HEK293T (cell line): ENCODE measurements around the gene ZNF778.
"Not testable (repeated sequence)": the region's sequence is repeated elsewhere in the genome, so short reads cannot be mapped to it uniquely, and the experiment has no call there.

Experiments
- CTCF ChIA-PET: fragments of 350-600 bp; formaldehyde crosslinking; extraction: SDS; loops from one replicate; lab custom pipeline; 2021; ENCODE audit warnings: antibody characterized with exemption, inconsistent platforms; lab: Yijun Ruan, JAX
- POLR2A ChIA-PET: fragments of 350-600 bp; formaldehyde crosslinking; extraction: SDS; loops from one replicate; lab custom pipeline; 2020; ENCODE audit warnings: antibody characterized with exemption, inconsistent platforms; lab: Yijun Ruan, JAX
- DNase-seq: peaks from one replicate; pipeline ENCODE4 v3.0.0; 2012; ENCODE audit warnings: mixed read lengths; ENCODE audit errors: extremely low spot score
- ARNT ChIP-seq: fragments of 450-650 bp; IDR thresholded peaks from 2 replicates; pipeline ENCODE4 v1.6.1; 2017; ENCODE audit warnings: mild to moderate bottlenecking
- BHLHE40 ChIP-seq: fragments of 450-650 bp; IDR thresholded peaks from 2 replicates; pipeline ENCODE4 v1.6.1; 2016; ENCODE audit warnings: mild to moderate bottlenecking, moderate library complexity, borderline replicate concordance
- CTBP1 ChIP-seq: fragments of 450-650 bp; IDR thresholded peaks from 2 replicates; pipeline ENCODE4 v1.6.1; 2016; ENCODE audit warnings: borderline replicate concordance
- ELF4 ChIP-seq: fragments of 450-650 bp; IDR thresholded peaks from 2 replicates; pipeline ENCODE4 v1.6.1; 2017; ENCODE audit warnings: antibody characterized with exemption
- FOXA1 ChIP-seq: fragments of 450-650 bp; IDR thresholded peaks from 2 replicates; pipeline ENCODE4 v1.6.1; 2016; ENCODE audit warnings: mild to moderate bottlenecking
- FOXK2 ChIP-seq: fragments of 450-650 bp; IDR thresholded peaks from 2 replicates; pipeline ENCODE4 v1.6.1; 2016; ENCODE audit warnings: mild to moderate bottlenecking
- FOXM1 ChIP-seq: fragments of 450-650 bp; IDR thresholded peaks from 2 replicates; pipeline ENCODE4 v1.6.1; 2017; ENCODE audit warnings: mild to moderate bottlenecking, borderline replicate concordance
- HDGF ChIP-seq: fragments of 450-650 bp; IDR thresholded peaks from 2 replicates; pipeline ENCODE4 v1.6.1; 2017; ENCODE audit warnings: antibody characterized with exemption, borderline replicate concordance
- L3MBTL2 ChIP-seq: fragments of 450-650 bp; conservative IDR thresholded peaks from 2 replicates; pipeline ENCODE4 v1.6.1; 2016; ENCODE audit warnings: mild to moderate bottlenecking
- LEF1 ChIP-seq: fragments of 450-650 bp; IDR thresholded peaks from 2 replicates; pipeline ENCODE4 v1.6.1; 2017; ENCODE audit warnings: mild to moderate bottlenecking, borderline replicate concordance
- NFRKB ChIP-seq: fragments of 450-650 bp; IDR thresholded peaks from 2 replicates; pipeline ENCODE4 v1.6.1; 2016; ENCODE audit warnings: mild to moderate bottlenecking, moderate library complexity
- SP1 ChIP-seq: fragments of 450-650 bp; IDR thresholded peaks from 2 replicates; pipeline ENCODE4 v1.6.1; 2017
- SUZ12 ChIP-seq: fragments of 450-650 bp; IDR thresholded peaks from 2 replicates; pipeline ENCODE4 v1.6.1; 2016; ENCODE audit warnings: mild to moderate bottlenecking
- TARDBP ChIP-seq: fragments of 450-650 bp; IDR thresholded peaks from 2 replicates; pipeline ENCODE4 v1.6.1; 2016
- ZNF384 ChIP-seq: fragments of 450-650 bp; IDR thresholded peaks from 2 replicates; pipeline ENCODE4 v1.6.1; 2016
- TF ChIP-seq, protein P1 (sequence below): fragments of 450-650 bp; IDR thresholded peaks from 2 replicates; pipeline ENCODE4 v1.6.1; 2016

ZNF778 gene

DNA sequence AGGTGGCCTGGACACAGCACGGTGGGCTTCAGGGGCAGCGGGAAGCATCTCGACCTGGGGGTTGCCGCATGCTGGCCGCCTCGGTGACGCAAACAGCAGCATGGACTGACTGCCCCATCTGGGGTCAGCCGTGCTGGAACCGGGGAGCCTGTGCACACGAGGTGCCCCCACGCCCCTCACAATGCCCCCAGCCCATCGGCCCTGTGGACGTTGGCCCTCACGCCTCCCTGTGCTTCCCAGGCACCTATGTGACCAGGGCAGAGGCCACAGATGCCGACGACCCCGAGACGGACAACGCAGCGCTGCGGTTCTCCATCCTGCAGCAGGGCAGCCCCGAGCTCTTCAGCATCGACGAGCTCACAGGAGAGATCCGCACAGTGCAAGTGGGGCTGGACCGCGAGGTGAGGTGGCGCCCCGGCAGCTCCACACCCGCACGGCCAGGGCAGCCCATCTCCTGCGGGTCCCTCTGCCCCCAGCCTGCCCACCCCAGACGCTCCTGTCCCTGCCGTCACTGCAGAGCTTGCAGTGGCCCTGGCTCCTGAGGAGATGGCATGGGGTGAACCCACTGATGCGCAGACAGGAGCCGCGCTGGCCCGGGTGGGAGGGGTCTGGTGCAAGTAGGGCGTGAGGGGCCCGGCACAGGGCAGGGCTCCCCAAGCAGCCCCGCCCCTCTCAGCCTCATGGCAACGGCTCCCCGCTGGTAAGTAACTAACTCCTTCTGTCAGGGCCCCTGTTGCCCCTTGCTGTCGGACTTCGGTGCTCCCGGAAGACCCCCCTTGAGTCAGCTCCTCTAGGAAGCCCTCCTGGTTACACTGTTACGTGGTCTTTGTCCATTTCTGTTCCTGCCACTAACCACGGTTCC lies 32.3 kb upstream of the ZNF778 start:
- TF ChIP-seq FOXM1 = no peak
- no peak for TF ChIP-seq CTBP1
- no peak for TF ChIP-seq NFRKB
- TF ChIP-seq ZNF384 = no peak
- TF ChIP-seq TARDBP = no peak
- TF ChIP-seq BHLHE40 = no peak
- TF ChIP-seq FOXK2 = no peak
- no peak for TF ChIP-seq SP1
- ChIA-PET POLR2A (no interaction called here), CTCF (no interaction called here)
- DNase-seq = no peak

DNA sequence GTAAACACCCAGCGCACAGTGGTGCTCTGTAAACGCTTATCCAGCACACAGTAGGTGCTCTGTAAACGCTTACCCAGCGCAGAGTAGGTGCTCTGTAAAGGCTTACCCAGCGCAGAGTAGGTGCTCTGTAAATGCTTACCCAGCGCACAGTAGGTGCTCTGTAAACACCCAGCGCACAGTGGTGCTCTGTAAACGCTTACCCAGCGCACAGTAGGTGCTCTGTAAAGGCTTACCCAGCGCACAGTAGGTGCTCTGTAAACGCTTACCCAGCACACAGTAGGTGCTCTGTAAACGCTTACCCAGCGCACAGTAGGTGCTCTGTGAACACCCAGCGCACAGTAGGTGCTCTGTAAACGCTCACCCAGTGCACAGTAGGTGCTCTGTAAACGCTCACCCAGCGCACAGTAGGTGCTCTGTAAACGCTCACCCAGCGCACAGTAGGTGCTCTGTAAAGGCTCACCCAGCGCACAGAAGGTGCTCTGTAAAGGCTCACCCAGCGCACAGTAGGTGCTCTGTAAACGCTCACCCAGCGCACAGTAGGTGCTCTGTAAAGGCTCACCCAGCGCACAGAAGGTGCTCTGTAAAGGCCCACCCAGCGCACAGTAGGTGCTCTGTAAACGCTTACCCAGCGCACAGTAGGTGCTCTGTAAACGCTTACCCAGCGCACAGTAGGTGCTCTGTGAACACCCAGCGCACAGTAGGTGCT lies 31.5 kb upstream of the ZNF778 start:
- DNase-seq, CTCF ChIA-PET, POLR2A ChIA-PET: not testable (repeated sequence)

DNA sequence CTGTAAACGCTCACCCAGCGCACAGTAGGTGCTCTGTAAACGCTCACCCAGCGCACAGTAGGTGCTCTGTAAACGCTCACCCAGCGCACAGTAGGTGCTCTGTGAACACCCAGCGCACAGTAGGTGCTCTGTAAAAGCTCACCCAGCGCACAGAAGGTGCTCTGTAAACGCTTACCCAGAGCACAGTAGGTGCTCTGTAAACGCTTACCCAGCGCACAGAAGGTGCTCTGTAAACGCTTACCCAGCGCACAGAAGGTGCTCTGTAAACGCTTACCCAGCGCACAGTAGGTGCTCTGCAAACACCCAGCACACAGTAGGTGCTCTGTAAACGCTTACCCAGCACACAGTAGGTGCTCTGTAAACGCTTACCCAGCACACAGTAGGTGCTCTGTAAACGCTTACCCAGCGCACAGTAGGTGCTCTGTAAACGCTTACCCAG lies 30.9 kb upstream of the ZNF778 start:
- POLR2A ChIA-PET, CTCF ChIA-PET, DNase-seq: not testable (repeated sequence)

- DNase-seq = no peak
- CTCF ChIA-PET = no interaction called here
- POLR2A ChIA-PET = no interaction called here
- TF ChIP-seq TARDBP = no peak
- TF ChIP-seq ARNT = no peak
- TF ChIP-seq FOXM1 = no peak
- no peak for TF ChIP-seq ELF4
- TF ChIP-seq NFRKB = no peak
- TF ChIP-seq BHLHE40 = no peak
- TF ChIP-seq CTBP1 = no peak
- TF ChIP-seq L3MBTL2 = no peak
- TF ChIP-seq HDGF = no peak
- no peak for TF ChIP-seq ZNF384
- TF ChIP-seq FOXA1 = no peak
- no peak for TF ChIP-seq SUZ12
- TF ChIP-seq LEF1 = no peak
- TF ChIP-seq FOXK2 = no peak
- TF ChIP-seq, protein P1, sequence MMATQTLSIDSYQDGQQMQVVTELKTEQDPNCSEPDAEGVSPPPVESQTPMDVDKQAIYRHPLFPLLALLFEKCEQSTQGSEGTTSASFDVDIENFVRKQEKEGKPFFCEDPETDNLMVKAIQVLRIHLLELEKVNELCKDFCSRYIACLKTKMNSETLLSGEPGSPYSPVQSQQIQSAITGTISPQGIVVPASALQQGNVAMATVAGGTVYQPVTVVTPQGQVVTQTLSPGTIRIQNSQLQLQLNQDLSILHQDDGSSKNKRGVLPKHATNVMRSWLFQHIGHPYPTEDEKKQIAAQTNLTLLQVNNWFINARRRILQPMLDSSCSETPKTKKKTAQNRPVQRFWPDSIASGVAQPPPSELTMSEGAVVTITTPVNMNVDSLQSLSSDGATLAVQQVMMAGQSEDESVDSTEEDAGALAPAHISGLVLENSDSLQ = no peak
- no peak for TF ChIP-seq SP1
Measured at GRCh38 chr16:89187032-89187769, 30.3 kb upstream of the ZNF778 start.

DNA sequence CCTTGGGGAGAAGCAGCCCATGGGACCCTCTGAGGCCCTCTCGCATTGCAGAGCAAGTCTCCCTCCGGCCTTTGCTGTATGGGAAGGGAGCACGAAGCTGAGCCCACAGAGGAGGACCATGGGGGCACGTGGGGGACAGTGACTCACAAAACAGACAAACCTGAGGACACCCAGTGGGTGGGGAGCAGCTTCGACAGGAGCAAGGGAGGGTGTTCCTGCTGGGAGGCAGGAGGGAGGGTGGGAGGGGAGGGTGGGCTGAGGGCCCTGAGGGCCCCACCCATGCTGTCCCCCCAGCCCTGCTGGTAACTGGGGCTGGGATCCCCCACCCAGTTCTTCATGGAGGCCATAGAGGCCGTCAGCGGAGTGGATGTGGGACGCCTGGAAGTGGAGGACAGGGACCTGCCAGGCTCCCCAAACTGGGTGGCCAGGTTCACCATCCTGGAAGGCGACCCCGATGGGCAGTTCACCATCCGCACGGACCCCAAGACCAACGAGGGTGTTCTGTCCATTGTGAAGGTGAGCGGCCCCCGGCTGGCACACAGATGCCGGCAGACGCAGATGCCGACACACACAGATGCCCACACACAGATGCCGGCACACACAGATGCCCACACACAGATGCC lies 29.6 kb upstream of the ZNF778 start:
- no peak for TF ChIP-seq SP1
- TF ChIP-seq CTBP1 = no peak
- TF ChIP-seq BHLHE40 = no peak
- TF ChIP-seq ZNF384 = no peak
- TF ChIP-seq LEF1 = no peak
- TF ChIP-seq FOXK2 = no peak
- no peak for TF ChIP-seq HDGF
- TF ChIP-seq ELF4 = no peak
- TF ChIP-seq NFRKB = no peak
- no peak for TF ChIP-seq FOXA1
- no peak for TF ChIP-seq FOXM1
- TF ChIP-seq ARNT = no peak
- CTCF ChIA-PET = no interaction called here

GRCh38 chr16:89188471-89189357 lies 28.8 kb upstream of the ZNF778 start:
- DNase-seq, CTCF ChIA-PET, POLR2A ChIA-PET: not testable (repeated sequence)

More for the DNA sequence above, 29.6 kb upstream of the ZNF778 start:
- DNase-seq = no peak
- POLR2A ChIA-PET = no interaction called here
